HepG2 (cell line): Measurements from ENCODE around the gene DHRS13. TPM values are rescaled to one million over a fixed set of nuclear protein-coding genes. Genes with fewer than 3 reads are reported as not detected.

ENCODE experiments used
- CBX5 ChIP-seq: sonication (generic); formaldehyde crosslinking; IDR thresholded peaks from 2 replicates; pipeline ENCODE4 v1.4.0; 2020; ENCODE audit warnings: missing genetic modification reagents, borderline replicate concordance
- MEF2D ChIP-seq: sonication (generic); formaldehyde crosslinking; IDR thresholded peaks from 2 replicates; pipeline ENCODE4 v1.5.1; 2020; ENCODE audit warnings: mild to moderate bottlenecking, missing genetic modification reagents
- NFE2L1 ChIP-seq: sonication (generic); formaldehyde crosslinking; IDR thresholded peaks from 2 replicates; pipeline ENCODE4 v1.4.0; 2020; ENCODE audit warnings: missing genetic modification reagents, mild to moderate bottlenecking, borderline replicate concordance
- PHF8 ChIP-seq: sonication (generic); formaldehyde crosslinking; IDR thresholded peaks from 2 replicates; pipeline ENCODE4 v1.5.0; 2020; ENCODE audit warnings: missing genetic modification reagents
- SMYD3 ChIP-seq: sonication (generic); formaldehyde crosslinking; IDR thresholded peaks from 2 replicates; pipeline ENCODE4 v1.8.1; 2023; ENCODE audit warnings: mild to moderate bottlenecking, missing genetic modification reagents
- STAG1 ChIP-seq: sonication (generic); formaldehyde crosslinking; IDR thresholded peaks from 2 replicates; pipeline ENCODE4 v1.4.0; 2020; ENCODE audit warnings: missing genetic modification reagents
- TBX2 ChIP-seq: sonication (generic); formaldehyde crosslinking; IDR thresholded peaks from 2 replicates; pipeline ENCODE4 v1.5.0; 2020; ENCODE audit warnings: missing genetic modification reagents, mild to moderate bottlenecking, borderline replicate concordance
- TEAD3 ChIP-seq: optimal IDR thresholded peaks from 2 replicates; pipeline ENCODE3; 2016; ENCODE audit warnings: borderline replicate concordance
- YY1 ChIP-seq: IDR thresholded peaks from 2 replicates; pipeline ENCODE4 v1.6.1; 2011; ENCODE audit warnings: low read length, low read depth, moderate library complexity, mild to moderate bottlenecking; ENCODE audit not compliant: insufficient read depth, insufficient replicate concordance
- ZC3H13 ChIP-seq: sonication (generic); formaldehyde crosslinking; IDR thresholded peaks from 2 replicates; pipeline ENCODE4 v1.8.1; 2023; ENCODE audit warnings: mild to moderate bottlenecking, missing genetic modification reagents, moderate library complexity
- ZFP1 ChIP-seq: IDR thresholded peaks from 2 replicates; pipeline ENCODE4 v1.6.1; 2016
- ZFX ChIP-seq: sonication (generic); formaldehyde crosslinking; IDR thresholded peaks from 2 replicates; pipeline ENCODE4 v1.4.0; 2020; ENCODE audit warnings: mild to moderate bottlenecking, low read depth, missing genetic modification reagents, moderate library complexity
- ZMAT3 ChIP-seq: sonication (generic); formaldehyde crosslinking; conservative IDR thresholded peaks from 2 replicates; pipeline ENCODE4 v1.7.0; 2021; ENCODE audit warnings: missing genetic modification reagents
- ZNF274 ChIP-seq: sonication (generic); formaldehyde crosslinking; IDR thresholded peaks from 2 replicates; pipeline ENCODE4 v1.5.1; 2020; ENCODE audit warnings: mild to moderate bottlenecking, missing genetic modification reagents
- ZNF432 ChIP-seq: sonication (generic); formaldehyde crosslinking; IDR thresholded peaks from 2 replicates; pipeline ENCODE4 v1.5.0; 2020; ENCODE audit warnings: missing genetic modification reagents, mild to moderate bottlenecking, borderline replicate concordance
- ZNF589 ChIP-seq: sonication (generic); formaldehyde crosslinking; conservative IDR thresholded peaks from 2 replicates; pipeline ENCODE4 v1.8.0; 2022; ENCODE audit warnings: mild to moderate bottlenecking, moderate library complexity, missing genetic modification reagents
- ZNF703 ChIP-seq: sonication (generic); formaldehyde crosslinking; IDR thresholded peaks from 2 replicates; pipeline ENCODE4 v1.5.1; 2020; ENCODE audit warnings: missing genetic modification reagents, mild to moderate bottlenecking, moderate library complexity, borderline replicate concordance
- ZNF83 ChIP-seq: sonication (generic); formaldehyde crosslinking; IDR thresholded peaks from 2 replicates; pipeline ENCODE4 v1.4.0; 2020; ENCODE audit warnings: missing genetic modification reagents, mild to moderate bottlenecking, borderline replicate concordance
- polyA plus RNA-seq, 8 experiments: library from polyadenylated mRNA; depleted of rRNA in 3 of 8; stranded (reverse) in 7 of 8; unstranded in 1 of 8; fragments of >200 nt; fragmentation: Illumina TruSeq in 4 of 8; extraction: Trizol in 4 of 8; gene quantifications; 2 replicates each; pipeline versions ENCODE4 v1.2.1 to v1.2.3, GENCODE V29; 2011 to 2016; ENCODE audit warnings: low read depth in 4 of 8, missing spikeins in 1 of 8, mixed read lengths in 1 of 8; ENCODE audit not compliant: insufficient read depth in 1 of 8
- total RNA-seq, 5 experiments: library from RNA; depleted of rRNA; stranded (reverse); fragments of >200 nt; fragmentation: Illumina TruSeq; extraction: Trizol; gene quantifications; 2 replicates each; pipeline ENCODE4 v1.2.3, GENCODE V29; 2016; ENCODE audit warnings: low read depth in 1 of 5
- TF ChIP-seq, protein P1 (sequence below): IDR thresholded peaks from 2 replicates; pipeline ENCODE4 v1.6.1; 2016; ENCODE audit warnings: mild to moderate bottlenecking
- TF ChIP-seq, protein P2 (sequence below): sonication (generic); formaldehyde crosslinking; IDR thresholded peaks from 2 replicates; pipeline ENCODE4 v1.5.0; 2020; ENCODE audit warnings: mild to moderate bottlenecking, missing genetic modification reagents, borderline replicate concordance

The DHRS13 gene
- total and polyA plus RNA-seq, 2 of the 13 experiments (the other 11 are each of a cell fraction or from before 2014, with no cell fraction given) = 11.8 to 12.6 TPM

DNA sequence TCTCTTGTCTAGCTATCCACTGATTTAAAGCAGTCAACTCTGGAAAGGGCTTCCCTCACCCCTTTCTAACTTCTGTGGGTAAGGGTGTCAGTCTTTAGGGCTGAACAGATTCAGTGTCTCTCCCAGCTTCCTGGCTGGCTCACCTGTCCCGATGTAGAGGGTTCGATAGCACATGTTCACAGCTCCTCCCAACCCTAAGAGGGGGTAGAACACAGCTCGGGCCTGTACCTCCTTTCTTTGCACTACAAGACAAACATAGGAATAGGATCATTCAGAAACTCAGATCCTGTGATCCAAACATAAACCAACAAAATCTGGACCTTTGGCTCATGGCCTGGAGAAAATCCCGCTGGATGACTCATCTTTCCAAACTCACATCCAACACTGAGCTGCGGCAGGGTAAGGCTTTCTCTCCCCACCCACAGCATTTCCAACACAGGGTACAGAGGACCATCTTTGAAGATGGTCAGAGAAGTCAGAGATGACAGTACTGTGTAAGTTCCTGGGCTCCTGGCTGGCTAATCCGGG is 5.8 kb upstream of the DHRS13 start (continued):
- TF ChIP-seq CBX5 (no peak), ZNF703 (CRISPR knock-in tag) (no peak), PHF8 (CRISPR knock-in tag) (no peak), ZFX (CRISPR knock-in tag) (peak; percentile 73), YY1 (no peak), TEAD3 (CRISPR knock-in tag) (peak; percentile 44), NFE2L1 (CRISPR knock-in tag) (no peak), STAG1 (CRISPR knock-in tag) (no peak), TBX2 (no peak), ZMAT3 (CRISPR knock-in tag) (no peak), ZNF83 (CRISPR knock-in tag) (no peak), MEF2D (CRISPR knock-in tag) (no peak), ZNF274 (CRISPR knock-in tag) (no peak), ZNF432 (no peak), ZFP1 (CRISPR knock-in tag) (no peak), ZNF589 (CRISPR knock-in tag) (no peak), ZC3H13 (CRISPR knock-in tag) (no peak), SMYD3 (no peak)
- TF ChIP-seq, protein P1, sequence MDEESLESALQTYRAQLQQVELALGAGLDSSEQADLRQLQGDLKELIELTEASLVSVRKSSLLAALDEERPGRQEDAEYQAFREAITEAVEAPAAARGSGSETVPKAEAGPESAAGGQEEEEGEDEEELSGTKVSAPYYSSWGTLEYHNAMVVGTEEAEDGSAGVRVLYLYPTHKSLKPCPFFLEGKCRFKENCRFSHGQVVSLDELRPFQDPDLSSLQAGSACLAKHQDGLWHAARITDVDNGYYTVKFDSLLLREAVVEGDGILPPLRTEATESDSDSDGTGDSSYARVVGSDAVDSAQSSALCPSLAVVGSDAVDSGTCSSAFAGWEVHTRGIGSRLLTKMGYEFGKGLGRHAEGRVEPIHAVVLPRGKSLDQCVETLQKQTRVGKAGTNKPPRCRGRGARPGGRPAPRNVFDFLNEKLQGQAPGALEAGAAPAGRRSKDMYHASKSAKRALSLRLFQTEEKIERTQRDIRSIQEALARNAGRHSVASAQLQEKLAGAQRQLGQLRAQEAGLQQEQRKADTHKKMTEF (CRISPR knock-in tag) = 0 out of 2 replicates have a peak, but pooled peaks have one; percentile 44
- TF ChIP-seq, protein P2, sequence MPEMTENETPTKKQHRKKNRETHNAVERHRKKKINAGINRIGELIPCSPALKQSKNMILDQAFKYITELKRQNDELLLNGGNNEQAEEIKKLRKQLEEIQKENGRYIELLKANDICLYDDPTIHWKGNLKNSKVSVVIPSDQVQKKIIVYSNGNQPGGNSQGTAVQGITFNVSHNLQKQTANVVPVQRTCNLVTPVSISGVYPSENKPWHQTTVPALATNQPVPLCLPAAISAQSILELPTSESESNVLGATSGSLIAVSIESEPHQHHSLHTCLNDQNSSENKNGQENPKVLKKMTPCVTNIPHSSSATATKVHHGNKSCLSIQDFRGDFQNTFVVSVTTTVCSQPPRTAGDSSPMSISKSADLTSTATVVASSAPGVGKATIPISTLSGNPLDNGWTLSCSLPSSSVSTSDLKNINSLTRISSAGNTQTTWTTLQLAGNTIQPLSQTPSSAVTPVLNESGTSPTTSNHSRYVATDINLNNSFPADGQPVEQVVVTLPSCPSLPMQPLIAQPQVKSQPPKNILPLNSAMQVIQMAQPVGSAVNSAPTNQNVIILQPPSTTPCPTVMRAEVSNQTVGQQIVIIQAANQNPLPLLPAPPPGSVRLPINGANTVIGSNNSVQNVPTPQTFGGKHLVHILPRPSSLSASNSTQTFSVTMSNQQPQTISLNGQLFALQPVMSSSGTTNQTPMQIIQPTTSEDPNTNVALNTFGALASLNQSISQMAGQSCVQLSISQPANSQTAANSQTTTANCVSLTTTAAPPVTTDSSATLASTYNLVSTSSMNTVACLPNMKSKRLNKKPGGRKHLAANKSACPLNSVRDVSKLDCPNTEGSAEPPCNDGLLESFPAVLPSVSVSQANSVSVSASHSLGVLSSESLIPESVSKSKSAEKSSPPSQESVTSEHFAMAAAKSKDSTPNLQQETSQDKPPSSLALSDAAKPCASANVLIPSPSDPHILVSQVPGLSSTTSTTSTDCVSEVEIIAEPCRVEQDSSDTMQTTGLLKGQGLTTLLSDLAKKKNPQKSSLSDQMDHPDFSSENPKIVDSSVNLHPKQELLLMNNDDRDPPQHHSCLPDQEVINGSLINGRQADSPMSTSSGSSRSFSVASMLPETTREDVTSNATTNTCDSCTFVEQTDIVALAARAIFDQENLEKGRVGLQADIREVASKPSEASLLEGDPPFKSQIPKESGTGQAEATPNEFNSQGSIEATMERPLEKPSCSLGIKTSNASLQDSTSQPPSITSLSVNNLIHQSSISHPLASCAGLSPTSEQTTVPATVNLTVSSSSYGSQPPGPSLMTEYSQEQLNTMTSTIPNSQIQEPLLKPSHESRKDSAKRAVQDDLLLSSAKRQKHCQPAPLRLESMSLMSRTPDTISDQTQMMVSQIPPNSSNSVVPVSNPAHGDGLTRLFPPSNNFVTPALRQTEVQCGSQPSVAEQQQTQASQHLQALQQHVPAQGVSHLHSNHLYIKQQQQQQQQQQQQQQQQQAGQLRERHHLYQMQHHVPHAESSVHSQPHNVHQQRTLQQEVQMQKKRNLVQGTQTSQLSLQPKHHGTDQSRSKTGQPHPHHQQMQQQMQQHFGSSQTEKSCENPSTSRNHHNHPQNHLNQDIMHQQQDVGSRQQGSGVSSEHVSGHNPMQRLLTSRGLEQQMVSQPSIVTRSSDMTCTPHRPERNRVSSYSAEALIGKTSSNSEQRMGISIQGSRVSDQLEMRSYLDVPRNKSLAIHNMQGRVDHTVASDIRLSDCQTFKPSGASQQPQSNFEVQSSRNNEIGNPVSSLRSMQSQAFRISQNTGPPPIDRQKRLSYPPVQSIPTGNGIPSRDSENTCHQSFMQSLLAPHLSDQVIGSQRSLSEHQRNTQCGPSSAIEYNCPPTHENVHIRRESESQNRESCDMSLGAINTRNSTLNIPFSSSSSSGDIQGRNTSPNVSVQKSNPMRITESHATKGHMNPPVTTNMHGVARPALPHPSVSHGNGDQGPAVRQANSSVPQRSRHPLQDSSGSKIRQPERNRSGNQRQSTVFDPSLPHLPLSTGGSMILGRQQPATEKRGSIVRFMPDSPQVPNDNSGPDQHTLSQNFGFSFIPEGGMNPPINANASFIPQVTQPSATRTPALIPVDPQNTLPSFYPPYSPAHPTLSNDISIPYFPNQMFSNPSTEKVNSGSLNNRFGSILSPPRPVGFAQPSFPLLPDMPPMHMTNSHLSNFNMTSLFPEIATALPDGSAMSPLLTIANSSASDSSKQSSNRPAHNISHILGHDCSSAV = no peak
